ENCODE measurements around the gene ZMYND10. TPM values are rescaled to one million over a fixed set of nuclear protein-coding genes. Genes with fewer than 3 reads are reported as not detected.

The ZMYND10 gene
- total and polyA plus RNA-seq, 5 experiments from 2014 or later = 3.6 to 4.0 TPM; not detected in 3

GRCh38 chr3:50296721-50297383 lies 48.7 kb downstream of the ZMYND10 start:
- Mint-ChIP-seq H3K27me3 (no peaks in the 10 kb centered on the region), H3K4me1 (peaks cover 25 to 46% (median 44%) of the 10 kb centered on the region in 4 donors), H3K27ac (peak overlapping the region in 6 of 10 donors; percentile 56 to 99 (median 78)), H3K4me3 (peak overlapping the region in 5 of 10 donors; percentile 33 to 68 (median 42)), H3K36me3 (peaks cover 0 to 6% (median 0%) of the 10 kb centered on the region in 3 donors), H3K9me3 (no peaks in the 10 kb centered on the region)
- POLR2A ChIA-PET = interaction anchor here (0.7 kb wide), 2 partner anchors 40 to 53 kb away, joined by 3 to 4 read pairs; partner anchors contain the start of gene NPRL2
- no peak for ATAC-seq
- no peak for DNase-seq

GRCh38 chr3:50295553-50296431 lies 49.7 kb downstream of the ZMYND10 start:
- DNase-seq (no peak), ATAC-seq (no peak)
- peak overlapping the region in 3 of 10 donors; percentile 61 to 86 (median 74) for H3K27ac Mint-ChIP-seq
- H3K27me3 Mint-ChIP-seq = no peaks in the 10 kb centered on the region
- peak overlapping the region in 1 of 10 donors; percentile 20 for H3K4me3 Mint-ChIP-seq
- H3K9me3 Mint-ChIP-seq = no peaks in the 10 kb centered on the region
- H3K4me1 Mint-ChIP-seq = peaks cover 29 to 51% (median 47%) of the 10 kb centered on the region in 4 donors
- POLR2A ChIA-PET = interaction anchor here (0.9 to 1.2 kb wide), 2 partner anchors 26 to 55 kb away, joined by 4 to 5 read pairs; partner anchors contain the start of genes CYB561D2, HYAL2 and NPRL2
- peaks cover 0 to 7% (median 0%) of the 10 kb centered on the region in 3 donors for H3K36me3 Mint-ChIP-seq

GRCh38 chr3:50294492-50295403 lies 50.8 kb downstream of the ZMYND10 start:
- no peak for DNase-seq
- peak overlapping the region in 1 of 10 donors; percentile 21 for H3K27ac Mint-ChIP-seq
- peaks cover 0 to 7% (median 0%) of the 10 kb centered on the region in 3 donors for H3K36me3 Mint-ChIP-seq
- peaks cover 22 to 45% (median 39%) of the 10 kb centered on the region in 4 donors for H3K4me1 Mint-ChIP-seq
- peak overlapping the region in 1 of 10 donors; percentile 42 for H3K4me3 Mint-ChIP-seq
- H3K27me3 Mint-ChIP-seq = no peaks in the 10 kb centered on the region
- no peak for ATAC-seq
- POLR2A ChIA-PET = interaction anchor here (0.6 to 3.8 kb wide), 3 partner anchors 42 to 56 kb away, joined by 4 to 26 read pairs (median 4); partner anchors contain the start of genes CYB561D2 and NPRL2
- no peaks in the 10 kb centered on the region for H3K9me3 Mint-ChIP-seq

GRCh38 chr3:50294089-50294488 lies 51.4 kb downstream of the ZMYND10 start:
- no peak for DNase-seq
- H3K27ac Mint-ChIP-seq = peak overlapping the region in 1 of 10 donors; percentile 21
- peak overlapping the region in 1 of 10 donors; percentile 42 for H3K4me3 Mint-ChIP-seq
- POLR2A ChIA-PET = interaction anchor here (3.8 kb wide), 1 partner anchor 43 kb away, joined by 26 read pairs; no protein-coding TSS in a partner anchor
- H3K36me3 Mint-ChIP-seq = peaks cover 0 to 10% (median 0%) of the 10 kb centered on the region in 3 donors
- no peaks in the 10 kb centered on the region for H3K27me3 Mint-ChIP-seq
- H3K4me1 Mint-ChIP-seq = peaks cover 22 to 42% (median 33%) of the 10 kb centered on the region in 4 donors
- no peak for ATAC-seq
- H3K9me3 Mint-ChIP-seq = no peaks in the 10 kb centered on the region

GRCh38 chr3:50293079-50293801 lies 52.3 kb downstream of the ZMYND10 start:
- no peak for ATAC-seq
- DNase-seq = no peak
- peaks cover 19 to 39% (median 27%) of the 10 kb centered on the region in 4 donors for H3K4me1 Mint-ChIP-seq
- no peaks in the 10 kb centered on the region for H3K27me3 Mint-ChIP-seq
- peak overlapping the region in 9 of 10 donors; percentile 82 to 95 (median 91) for H3K4me3 Mint-ChIP-seq
- peaks cover 0 to 18% (median 0%) of the 10 kb centered on the region in 3 donors for H3K36me3 Mint-ChIP-seq
- POLR2A ChIA-PET = interaction anchor here (0.6 to 3.8 kb wide), 11 partner anchors 10 to 1092 kb away, joined by 3 to 26 read pairs (median 8); partner anchors contain the start of genes CYB561D2, HYAL1, HYAL2 and MANF
- H3K27ac Mint-ChIP-seq = peak overlapping the region; percentile 43 to 99 (median 98)
- H3K9me3 Mint-ChIP-seq = no peaks in the 10 kb centered on the region

- DNase-seq = peak; percentile 87 to 97 (median 94)
- peaks cover 16 to 31% (median 18%) of the 10 kb centered on the region in 4 donors for H3K4me1 Mint-ChIP-seq
- no peaks in the 10 kb centered on the region for H3K27me3 Mint-ChIP-seq
- POLR2A ChIA-PET = interaction anchor here (0.8 to 3.8 kb wide), 20 partner anchors 11 to 1763 kb away, joined by 3 to 26 read pairs (median 6); partner anchors contain the start of genes CYB561D2, GNAI2, HYAL1 and HYAL2
- peaks cover 0 to 25% (median 0%) of the 10 kb centered on the region in 3 donors for H3K36me3 Mint-ChIP-seq
- H3K4me3 Mint-ChIP-seq = peak within 1 kb of the TSS; percentile 82 to 95 (median 90)
- H3K9me3 Mint-ChIP-seq = no peaks in the 10 kb centered on the region
- ATAC-seq = peak; percentile 98 to 99
- peak within 1 kb of the TSS; percentile 93 to 99 (median 98) for H3K27ac Mint-ChIP-seq
Measured at GRCh38 chr3:50292159-50293078, 53.1 kb downstream of the ZMYND10 start, which contains the start of gene IFRD2. Gene IFRD2, minus strand, starts transcription at chr3:50292429. Its CDS starts 155 bp downstream, at chr3:50292274.

Other genes with a start within 250 kb of the ZMYND10 start
- not detected for gene SEMA3F, start 190.4 kb downstream of the ZMYND10 start, total RNA-seq
- gene SEMA3F, start 190.4 kb downstream of the ZMYND10 start, polyA plus RNA-seq = not detected
- gene GNAT1, start 154.1 kb downstream of the ZMYND10 start, total RNA-seq = not detected
- not detected for gene GNAT1, start 154.1 kb downstream of the ZMYND10 start, polyA plus RNA-seq
- not detected for gene SLC38A3, start 140.5 kb downstream of the ZMYND10 start, total RNA-seq
- gene SLC38A3, start 140.5 kb downstream of the ZMYND10 start, polyA plus RNA-seq = not detected
- gene GNAI2, start 109.5 kb downstream of the ZMYND10 start, total RNA-seq = 100 to 1,000 TPM; 253 to 258 TPM
- gene GNAI2, start 109.5 kb downstream of the ZMYND10 start, polyA plus RNA-seq = 100 to 1,000 TPM; 405 to 534 (median 417) TPM
- gene SEMA3B, start 76.6 kb downstream of the ZMYND10 start, total RNA-seq = 1 to 10 TPM; 1.0 to 1.1 TPM
- under 1 TPM in 1 of 3 donors, not detected in 2; 0.09 TPM for gene SEMA3B, start 76.6 kb downstream of the ZMYND10 start, polyA plus RNA-seq
- gene LSMEM2, start 66.6 kb downstream of the ZMYND10 start, total RNA-seq = not detected
- under 1 TPM in 2 of 3 donors, not detected in 1; 0.15 to 0.21 TPM for gene LSMEM2, start 66.6 kb downstream of the ZMYND10 start, polyA plus RNA-seq
- gene IFRD2, start 53.3 kb downstream of the ZMYND10 start, total RNA-seq = 10 to 100 TPM; 68.9 TPM
- 10 to 100 TPM; 59.4 to 69.7 (median 60.7) TPM for gene IFRD2, start 53.3 kb downstream of the ZMYND10 start, polyA plus RNA-seq
- gene HYAL3, start 46.3 kb downstream of the ZMYND10 start, total RNA-seq = 1 to 10 TPM; 3.2 to 4.7 TPM
- 1 to 10 TPM; 2.5 to 3.8 (median 3.0) TPM for gene HYAL3, start 46.3 kb downstream of the ZMYND10 start, polyA plus RNA-seq
- 10 to 100 TPM; 33.8 to 36.8 TPM for gene NAA80, start 46.3 kb downstream of the ZMYND10 start, total RNA-seq
- 10 to 100 TPM; 10.8 to 18.7 (median 17.4) TPM for gene NAA80, start 46.3 kb downstream of the ZMYND10 start, polyA plus RNA-seq
- gene HYAL1, start 42.2 kb downstream of the ZMYND10 start, total RNA-seq = under 1 TPM; 0.16 to 0.39 TPM
- gene HYAL1, start 42.2 kb downstream of the ZMYND10 start, polyA plus RNA-seq = under 1 TPM in 2 of 3 donors, not detected in 1; 0.54 to 0.75 TPM
- 1 to 10 TPM; 2.0 to 2.5 TPM for gene HYAL2, start 23.0 kb downstream of the ZMYND10 start, total RNA-seq
- 1 to 10 TPM; 1.8 to 6.1 (median 3.4) TPM for gene HYAL2, start 23.0 kb downstream of the ZMYND10 start, polyA plus RNA-seq
- gene TUSC2, start 17.5 kb downstream of the ZMYND10 start, total RNA-seq = 10 to 100 TPM; 21.8 to 22.7 TPM
- 10 to 100 TPM; 48.4 to 54.3 (median 53.7) TPM for gene TUSC2, start 17.5 kb downstream of the ZMYND10 start, polyA plus RNA-seq
- 10 to 100 TPM; 67.3 to 70.8 TPM for gene RASSF1, start 4.9 kb downstream of the ZMYND10 start, total RNA-seq
- 10 to 100 TPM; 50.8 to 87.6 (median 68.1) TPM for gene RASSF1, start 4.9 kb downstream of the ZMYND10 start, polyA plus RNA-seq
- gene NPRL2, start 5.0 kb upstream of the ZMYND10 start, total RNA-seq = 10 to 100 TPM; 52.8 to 63.8 TPM
- gene NPRL2, start 5.0 kb upstream of the ZMYND10 start, polyA plus RNA-seq = 10 to 100 TPM; 36.2 to 45.3 (median 36.4) TPM
- gene CYB561D2, start 5.1 kb upstream of the ZMYND10 start, total RNA-seq = 10 to 100 TPM; 29.7 to 34.5 TPM
- 10 to 100 TPM; 45.5 to 48.2 (median 47.7) TPM for gene CYB561D2, start 5.1 kb upstream of the ZMYND10 start, polyA plus RNA-seq
- gene TMEM115, start 13.8 kb upstream of the ZMYND10 start, total RNA-seq = 10 to 100 TPM; 28.7 to 29.8 TPM
- 10 to 100 TPM; 15.2 to 29.2 (median 20.3) TPM for gene TMEM115, start 13.8 kb upstream of the ZMYND10 start, polyA plus RNA-seq
- 1 to 10 TPM; 4.0 to 4.9 TPM for gene CACNA2D2, start 157.9 kb upstream of the ZMYND10 start, total RNA-seq
- gene CACNA2D2, start 157.9 kb upstream of the ZMYND10 start, polyA plus RNA-seq = 1 to 10 TPM in 1 of 3 donors, under 1 TPM in 2; 0.40 to 1.5 (median 0.40) TPM
- 10 to 100 TPM; 17.7 to 18.4 TPM for gene C3orf18, start 222.0 kb upstream of the ZMYND10 start, total RNA-seq
- gene C3orf18, start 222.0 kb upstream of the ZMYND10 start, polyA plus RNA-seq = 10 to 100 TPM; 14.1 to 17.3 (median 14.2) TPM
- 10 to 100 TPM; 65.1 to 67.1 TPM for gene HEMK1, start 223.8 kb upstream of the ZMYND10 start, total RNA-seq
- gene HEMK1, start 223.8 kb upstream of the ZMYND10 start, polyA plus RNA-seq = 10 to 100 TPM; 20.2 to 43.1 (median 30.3) TPM